ENCODE measurements around the gene GAPDH. TPM values are rescaled to one million over a fixed set of nuclear protein-coding genes. Genes with fewer than 3 reads are reported as not detected.

Gene GAPDH
- polyA plus RNA-seq, 6 donors from 2014 or later, result 607 to 1,152 (median 779) TPM

DNA sequence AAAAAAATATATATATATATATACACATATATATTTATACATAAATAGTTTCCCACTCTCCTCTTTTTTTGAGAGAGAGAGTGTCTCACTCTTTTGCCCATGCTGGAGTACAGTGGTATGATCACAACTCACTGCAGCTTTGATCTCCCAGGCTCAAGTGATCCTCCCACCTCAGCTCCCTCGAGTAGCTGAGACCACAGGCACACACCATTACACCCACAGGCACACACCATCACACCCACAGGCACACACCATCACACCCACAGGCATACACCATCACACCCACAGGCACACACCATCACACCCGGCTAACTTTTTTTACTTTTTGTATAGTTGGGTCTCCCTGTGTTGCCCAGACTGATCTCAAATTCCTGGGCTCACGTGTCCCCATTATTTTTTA, 14.1 kb upstream of the GAPDH start:
- no peak overlapping the region for H3K4me3 Mint-ChIP-seq
- no peak for ATAC-seq (ENCODE audit: low read depth in 2 of 2)
- H3K9me3 Mint-ChIP-seq, result no peaks in the 10 kb centered on the region
- no peak for DNase-seq
- no peaks in the 10 kb centered on the region for H3K4me1 Mint-ChIP-seq
- H3K27me3 Mint-ChIP-seq, result no peaks in the 10 kb centered on the region
- H3K36me3 Mint-ChIP-seq, result peaks cover 13 to 25% of the 10 kb centered on the region in 2 donors
- H3K27ac Mint-ChIP-seq, result peak overlapping the region in 1 of 6 donors; percentile 2

DNA sequence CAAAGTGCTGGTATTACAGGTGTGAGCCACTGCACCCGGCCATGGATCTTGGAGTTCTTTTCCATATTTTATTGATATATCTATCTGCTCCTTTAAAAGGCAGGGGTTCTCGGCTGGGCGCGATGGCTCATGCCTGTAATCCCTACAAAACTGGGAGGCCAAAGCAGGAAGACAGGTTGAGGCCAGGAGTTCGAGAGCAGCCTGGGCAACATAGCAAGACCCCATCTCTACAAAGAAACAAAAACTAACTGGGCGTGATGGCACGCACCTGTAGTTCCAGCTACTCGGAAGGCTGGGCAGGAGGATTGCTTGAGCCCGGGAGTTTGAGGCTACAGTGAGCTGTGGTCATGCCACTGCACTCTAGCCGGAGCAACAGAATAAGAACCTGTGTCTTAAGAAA, 12.1 kb upstream of the GAPDH start:
- Mint-ChIP-seq H3K9me3 (no peaks in the 10 kb centered on the region), H3K27me3 (no peaks in the 10 kb centered on the region), H3K4me1 (no peaks in the 10 kb centered on the region), H3K27ac (no peak overlapping the region), H3K4me3 (no peak overlapping the region), H3K36me3 (peaks cover 17 to 18% of the 10 kb centered on the region in 2 donors)
- DNase-seq, result no peak
- no peak for ATAC-seq (ENCODE audit: low read depth in 2 of 2)

DNA sequence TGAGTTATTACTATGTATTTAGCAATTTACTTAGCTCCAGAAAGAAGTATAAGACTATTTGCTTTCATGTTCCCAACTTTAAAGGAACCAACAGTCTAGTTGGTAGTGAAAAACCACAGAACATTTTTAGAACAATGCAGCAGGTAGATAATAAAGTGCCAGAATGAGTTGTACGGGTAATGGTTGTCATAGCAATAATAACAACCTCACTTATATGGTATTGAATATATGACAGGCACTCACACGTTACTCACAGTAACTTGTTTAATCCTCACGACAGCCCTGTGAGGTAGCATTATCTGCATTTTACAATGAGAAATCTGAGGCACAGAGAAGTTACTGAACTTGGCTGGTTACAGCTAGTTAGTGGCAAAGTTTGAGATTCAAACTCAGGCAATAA, 10.6 kb upstream of the GAPDH start:
- H3K9me3 Mint-ChIP-seq, result no peaks in the 10 kb centered on the region
- ATAC-seq (ENCODE audit: low read depth in 2 of 2), result no peak
- no peak for DNase-seq
- H3K36me3 Mint-ChIP-seq, result peaks cover 12 to 27% of the 10 kb centered on the region in 2 donors
- H3K4me3 Mint-ChIP-seq, result no peak overlapping the region
- peak overlapping the region in 1 of 6 donors; percentile 78 for H3K27ac Mint-ChIP-seq
- H3K27me3 Mint-ChIP-seq, result no peaks in the 10 kb centered on the region
- no peaks in the 10 kb centered on the region for H3K4me1 Mint-ChIP-seq

DNA sequence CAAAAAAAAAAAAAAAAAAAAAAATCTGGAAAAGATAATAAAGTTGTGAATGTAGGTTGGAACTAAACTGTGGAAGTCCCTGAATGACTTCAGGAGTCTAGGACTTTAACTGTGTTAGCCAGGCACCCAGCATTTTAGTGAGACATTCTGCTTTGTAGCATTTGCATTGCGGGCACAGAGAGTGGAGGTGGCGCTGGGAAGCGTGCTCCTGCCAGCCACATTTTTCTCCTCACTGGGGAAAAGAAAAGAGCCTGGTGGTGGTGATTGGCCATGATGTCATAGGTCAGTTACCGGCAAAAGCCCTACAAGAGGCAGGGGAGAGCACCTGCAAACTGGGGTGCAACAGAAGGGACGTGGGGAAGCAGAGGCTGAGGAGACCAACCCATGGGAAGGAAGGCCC, 9.7 kb upstream of the GAPDH start:
- H3K36me3 Mint-ChIP-seq, result peaks cover 16 to 32% of the 10 kb centered on the region in 2 donors
- H3K4me1 Mint-ChIP-seq, result no peaks in the 10 kb centered on the region
- H3K27ac Mint-ChIP-seq, result no peak overlapping the region
- ATAC-seq (ENCODE audit: low read depth in 2 of 2), result no peak
- no peaks in the 10 kb centered on the region for H3K27me3 Mint-ChIP-seq
- no peaks in the 10 kb centered on the region for H3K9me3 Mint-ChIP-seq
- no peak overlapping the region for H3K4me3 Mint-ChIP-seq
- no peak for DNase-seq

DNA sequence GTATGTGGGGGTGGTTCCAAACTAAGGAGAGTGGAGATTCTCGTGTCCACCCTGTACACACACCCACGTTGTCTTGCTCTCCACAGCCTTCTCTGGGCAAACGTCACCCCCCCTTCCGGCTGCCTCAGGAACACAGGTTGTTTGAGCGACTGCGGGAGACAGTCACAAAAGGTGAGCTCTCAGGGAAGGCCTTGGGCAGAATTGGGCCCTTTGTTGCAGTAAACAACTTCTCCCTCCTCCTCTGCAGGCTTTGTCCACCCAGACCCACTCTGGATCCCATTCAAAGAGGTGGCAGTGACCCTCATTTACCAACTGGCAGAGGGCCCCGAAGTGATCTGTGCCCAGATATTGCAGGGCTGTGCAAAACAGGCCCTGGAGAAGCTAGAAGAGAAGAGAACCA, 8.1 kb upstream of the GAPDH start:
- Mint-ChIP-seq H3K27ac (peak overlapping the region in 1 of 6 donors; percentile 37), H3K9me3 (no peaks in the 10 kb centered on the region), H3K27me3 (no peaks in the 10 kb centered on the region), H3K4me1 (peaks cover 0 to 4% (median 0%) of the 10 kb centered on the region in 3 donors), H3K4me3 (no peak overlapping the region), H3K36me3 (peaks cover 6 to 41% of the 10 kb centered on the region in 2 donors)
- DNase-seq, result no peak
- no peak for ATAC-seq (ENCODE audit: low read depth in 2 of 2)

DNA sequence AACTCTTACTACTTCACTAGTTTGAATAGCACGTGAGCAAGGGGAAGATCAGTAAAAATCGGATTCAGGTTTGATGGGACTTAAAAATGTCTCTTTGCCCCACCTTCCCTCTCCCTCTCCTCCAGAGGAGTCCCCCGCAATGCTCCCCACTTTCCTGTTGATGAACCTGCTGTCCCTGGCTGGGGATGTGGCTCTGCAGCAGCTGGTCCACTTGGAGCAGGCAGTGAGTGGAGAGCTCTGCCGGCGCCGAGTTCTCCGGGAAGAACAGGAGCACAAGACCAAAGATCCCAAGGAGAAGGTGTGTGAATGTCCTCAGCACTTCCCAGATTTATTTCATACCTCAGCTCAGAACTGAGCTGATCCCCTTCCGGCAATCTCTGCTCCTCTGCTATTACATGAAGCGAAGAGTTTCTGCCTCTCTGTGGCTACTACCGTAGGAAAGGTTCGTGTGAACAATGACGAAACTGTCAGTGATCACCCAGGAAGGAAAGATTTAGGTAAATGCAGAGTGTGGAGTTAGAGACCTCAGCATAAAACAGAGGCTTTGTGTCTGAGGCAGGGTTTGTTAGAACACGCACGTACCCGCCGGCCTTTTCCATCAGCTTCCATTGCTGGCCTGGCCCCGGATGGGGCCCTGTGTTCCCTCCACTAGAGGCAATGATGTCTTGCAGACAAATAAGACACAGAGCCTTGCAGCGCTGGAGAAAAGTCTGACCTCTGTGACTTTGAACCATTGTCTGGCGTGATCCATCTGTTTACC, 7.4 kb upstream of the GAPDH start:
- DNase-seq (no peak), ATAC-seq (ENCODE audit: low read depth in 2 of 2) (no peak)
- no peak overlapping the region for H3K4me3 Mint-ChIP-seq
- H3K9me3 Mint-ChIP-seq, result no peaks in the 10 kb centered on the region
- peaks cover 0 to 4% (median 2%) of the 10 kb centered on the region in 3 donors for H3K4me1 Mint-ChIP-seq
- no peaks in the 10 kb centered on the region for H3K27me3 Mint-ChIP-seq
- peak overlapping the region in 2 of 6 donors; percentile 62 to 63 for H3K27ac Mint-ChIP-seq
- peaks cover 6 to 41% of the 10 kb centered on the region in 2 donors for H3K36me3 Mint-ChIP-seq

DNA sequence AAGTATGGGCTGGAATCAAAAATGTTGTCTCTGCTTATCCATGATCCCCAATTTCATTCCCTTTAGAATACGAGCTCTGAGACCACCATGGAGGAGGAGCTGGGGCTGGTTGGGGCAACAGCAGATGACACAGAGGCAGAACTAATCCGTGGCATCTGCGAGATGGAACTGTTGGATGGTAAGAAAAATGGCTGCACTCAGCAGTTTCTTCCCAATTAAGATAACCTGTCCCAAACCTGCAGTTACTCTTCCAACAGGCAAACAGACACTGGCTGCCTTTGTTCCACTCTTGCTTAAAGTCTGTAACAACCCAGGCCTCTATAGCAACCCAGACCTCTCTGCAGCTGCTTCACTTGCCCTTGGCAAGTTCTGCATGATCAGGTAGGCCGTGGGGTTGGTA, 6.6 kb upstream of the GAPDH start:
- Mint-ChIP-seq H3K9me3 (no peaks in the 10 kb centered on the region), H3K4me3 (no peak overlapping the region), H3K27me3 (no peaks in the 10 kb centered on the region), H3K27ac (no peak overlapping the region), H3K36me3 (peaks cover 6 to 36% of the 10 kb centered on the region in 2 donors), H3K4me1 (peaks cover 7 to 9% (median 8%) of the 10 kb centered on the region in 3 donors)
- DNase-seq, result no peak
- ATAC-seq (ENCODE audit: low read depth in 2 of 2), result no peak

DNA sequence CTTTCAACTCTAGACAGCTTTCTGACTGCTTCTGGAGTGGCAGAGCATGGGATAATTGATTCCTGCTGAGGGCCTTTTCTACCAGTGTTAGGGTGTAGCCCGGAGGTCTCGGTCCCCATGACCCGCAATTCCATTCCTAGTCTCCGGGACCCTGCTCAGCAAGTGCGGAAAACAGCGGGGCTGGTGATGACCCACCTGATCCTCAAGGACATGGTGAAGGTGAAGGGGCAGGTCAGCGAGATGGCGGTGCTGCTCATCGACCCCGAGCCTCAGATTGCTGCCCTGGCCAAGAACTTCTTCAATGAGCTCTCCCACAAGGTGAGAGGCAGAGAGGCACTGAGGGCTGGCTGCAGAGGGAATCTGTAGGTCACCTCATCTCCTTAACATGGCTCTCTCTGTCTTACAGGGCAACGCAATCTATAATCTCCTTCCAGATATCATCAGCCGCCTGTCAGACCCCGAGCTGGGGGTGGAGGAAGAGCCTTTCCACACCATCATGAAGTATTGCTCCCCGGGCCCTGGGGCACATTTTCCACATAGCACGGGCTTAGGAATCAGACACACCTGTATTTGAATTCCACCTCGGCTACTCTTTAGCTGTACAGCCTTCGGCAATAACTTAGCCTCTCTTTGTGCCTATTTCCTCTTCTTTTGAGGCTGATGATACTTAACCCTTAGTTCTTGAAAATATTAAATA, 5.6 kb upstream of the GAPDH start:
- peaks cover 6 to 34% of the 10 kb centered on the region in 2 donors for H3K36me3 Mint-ChIP-seq
- H3K27ac Mint-ChIP-seq, result no peak overlapping the region
- peaks cover 16 to 17% (median 17%) of the 10 kb centered on the region in 3 donors for H3K4me1 Mint-ChIP-seq
- H3K27me3 Mint-ChIP-seq, result no peaks in the 10 kb centered on the region
- H3K4me3 Mint-ChIP-seq, result no peak overlapping the region
- no peak for ATAC-seq (ENCODE audit: low read depth in 2 of 2)
- no peaks in the 10 kb centered on the region for H3K9me3 Mint-ChIP-seq
- no peak for DNase-seq

DNA sequence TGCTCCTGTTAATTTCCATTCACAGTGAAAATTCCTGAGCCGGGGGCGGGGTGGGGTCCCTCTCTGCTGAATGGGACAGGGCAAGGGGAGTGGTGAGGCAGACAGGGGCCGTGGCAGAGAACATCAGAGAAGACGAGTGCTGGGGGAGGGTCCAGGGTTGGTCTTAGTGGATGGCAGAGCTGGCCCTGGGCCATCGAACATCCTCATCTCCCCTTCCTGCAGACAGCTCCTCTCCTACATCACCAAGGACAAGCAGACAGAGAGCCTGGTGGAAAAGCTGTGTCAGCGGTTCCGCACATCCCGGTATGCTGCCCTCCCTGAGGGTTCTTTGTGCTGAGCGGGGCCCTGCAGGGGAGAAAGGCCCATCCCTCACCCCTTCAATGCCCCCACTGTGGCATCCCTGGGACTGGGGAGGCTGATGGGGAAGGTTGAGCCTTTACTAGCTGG, 5.0 kb upstream of the GAPDH start:
- no peak overlapping the region for H3K4me3 Mint-ChIP-seq
- DNase-seq (no peak), ATAC-seq (ENCODE audit: low read depth in 2 of 2) (no peak)
- H3K36me3 Mint-ChIP-seq, result peaks cover 6 to 34% of the 10 kb centered on the region in 2 donors
- H3K27ac Mint-ChIP-seq, result no peak overlapping the region
- peaks cover 22 to 23% (median 22%) of the 10 kb centered on the region in 3 donors for H3K4me1 Mint-ChIP-seq
- no peaks in the 10 kb centered on the region for H3K9me3 Mint-ChIP-seq
- no peaks in the 10 kb centered on the region for H3K27me3 Mint-ChIP-seq

DNA sequence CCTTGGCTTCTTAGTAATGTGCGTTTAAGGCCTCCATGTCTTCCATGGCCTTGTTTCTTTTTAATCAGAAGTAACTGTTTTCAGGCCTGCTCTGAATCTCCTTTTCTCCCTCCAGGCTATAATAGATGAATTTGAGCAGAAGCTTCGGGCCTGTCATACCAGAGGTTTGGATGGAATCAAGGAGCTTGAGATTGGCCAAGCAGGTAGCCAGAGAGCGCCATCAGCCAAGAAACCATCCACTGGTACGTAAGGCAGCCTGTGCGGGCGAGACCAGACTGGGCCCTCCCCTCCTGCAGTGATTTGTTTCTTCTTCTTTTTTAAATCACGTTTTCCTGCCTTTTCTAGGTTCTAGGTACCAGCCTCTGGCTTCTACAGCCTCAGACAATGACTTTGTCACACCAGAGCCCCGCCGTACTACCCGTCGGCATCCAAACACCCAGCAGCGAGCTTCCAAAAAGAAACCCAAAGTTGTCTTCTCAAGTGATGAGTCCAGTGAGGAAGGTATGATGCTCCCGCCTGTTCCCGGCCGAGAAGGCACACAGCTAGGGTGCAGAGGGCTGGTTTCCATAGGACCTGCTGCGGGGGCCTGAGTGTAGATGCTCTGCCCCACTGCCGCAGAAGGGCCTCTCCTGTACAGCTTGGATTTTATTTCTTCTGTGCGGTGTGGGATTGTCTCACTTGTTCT, 3.6 kb upstream of the GAPDH start:
- DNase-seq (no peak), ATAC-seq (ENCODE audit: low read depth in 2 of 2) (no peak)
- peak overlapping the region in 2 of 6 donors; percentile 39 to 57 for H3K27ac Mint-ChIP-seq
- H3K4me3 Mint-ChIP-seq, result peak overlapping the region in 2 of 8 donors; percentile 22 to 42
- H3K27me3 Mint-ChIP-seq, result no peaks in the 10 kb centered on the region
- H3K4me1 Mint-ChIP-seq, result peaks cover 27 to 32% (median 28%) of the 10 kb centered on the region in 3 donors
- peaks cover 6 to 34% of the 10 kb centered on the region in 2 donors for H3K36me3 Mint-ChIP-seq
- H3K9me3 Mint-ChIP-seq, result no peaks in the 10 kb centered on the region

DNA sequence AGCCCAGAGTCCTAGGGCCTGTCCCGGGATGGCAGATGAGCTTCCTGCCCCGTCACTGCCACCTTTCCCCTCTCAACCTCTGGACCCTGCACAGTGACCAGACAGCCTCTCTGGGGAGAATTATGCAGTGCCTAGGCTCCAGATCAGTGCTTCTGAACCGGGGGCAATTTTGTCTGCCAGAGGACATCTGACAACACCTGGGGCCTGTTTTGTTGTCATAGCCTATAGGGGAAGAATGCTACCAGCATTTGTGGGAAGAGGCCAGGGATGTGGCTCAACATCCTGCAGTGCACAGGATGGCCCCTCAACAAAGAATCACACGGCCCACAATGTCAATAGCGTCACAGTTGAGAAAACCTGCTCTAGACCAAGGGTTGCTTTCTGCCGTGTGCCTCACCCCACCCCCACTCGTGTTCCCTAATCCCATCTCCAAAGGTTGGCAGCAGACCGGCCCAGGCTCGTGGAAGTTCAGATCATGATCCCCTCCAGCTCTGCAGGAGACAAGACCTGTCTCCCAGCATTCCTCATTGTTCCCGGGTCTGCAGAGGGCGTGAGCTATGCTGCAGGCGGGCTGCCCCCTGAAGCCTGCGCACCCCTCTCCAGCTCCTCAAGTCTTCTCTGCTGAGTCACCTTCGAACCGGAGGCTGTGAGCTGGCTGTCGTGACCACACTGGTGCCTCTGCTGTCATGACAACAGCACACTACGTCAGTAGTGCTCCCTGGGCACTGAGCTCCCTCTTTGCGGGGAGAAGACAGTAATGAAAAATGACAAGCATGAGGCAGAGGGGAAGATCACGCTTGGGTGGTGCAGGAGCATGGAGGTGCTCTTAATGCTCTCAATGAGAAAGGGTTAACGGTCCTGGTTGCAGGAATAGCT, 2.0 kb upstream of the GAPDH start:
- H3K4me1 Mint-ChIP-seq, result peaks cover 34 to 43% (median 41%) of the 10 kb centered on the region in 3 donors
- peaks cover 6 to 24% of the 10 kb centered on the region in 2 donors for H3K36me3 Mint-ChIP-seq
- no peaks in the 10 kb centered on the region for H3K27me3 Mint-ChIP-seq
- H3K9me3 Mint-ChIP-seq, result no peaks in the 10 kb centered on the region
- H3K4me3 Mint-ChIP-seq, result peak overlapping the region; percentile 55 to 98 (median 75)
- H3K27ac Mint-ChIP-seq, result peak overlapping the region in 5 of 6 donors; percentile 78 to 86 (median 85)
- DNase-seq (peak; percentile 35), ATAC-seq (ENCODE audit: low read depth in 2 of 2) (peak in 1 of 2 donors; percentile 25)

DNA sequence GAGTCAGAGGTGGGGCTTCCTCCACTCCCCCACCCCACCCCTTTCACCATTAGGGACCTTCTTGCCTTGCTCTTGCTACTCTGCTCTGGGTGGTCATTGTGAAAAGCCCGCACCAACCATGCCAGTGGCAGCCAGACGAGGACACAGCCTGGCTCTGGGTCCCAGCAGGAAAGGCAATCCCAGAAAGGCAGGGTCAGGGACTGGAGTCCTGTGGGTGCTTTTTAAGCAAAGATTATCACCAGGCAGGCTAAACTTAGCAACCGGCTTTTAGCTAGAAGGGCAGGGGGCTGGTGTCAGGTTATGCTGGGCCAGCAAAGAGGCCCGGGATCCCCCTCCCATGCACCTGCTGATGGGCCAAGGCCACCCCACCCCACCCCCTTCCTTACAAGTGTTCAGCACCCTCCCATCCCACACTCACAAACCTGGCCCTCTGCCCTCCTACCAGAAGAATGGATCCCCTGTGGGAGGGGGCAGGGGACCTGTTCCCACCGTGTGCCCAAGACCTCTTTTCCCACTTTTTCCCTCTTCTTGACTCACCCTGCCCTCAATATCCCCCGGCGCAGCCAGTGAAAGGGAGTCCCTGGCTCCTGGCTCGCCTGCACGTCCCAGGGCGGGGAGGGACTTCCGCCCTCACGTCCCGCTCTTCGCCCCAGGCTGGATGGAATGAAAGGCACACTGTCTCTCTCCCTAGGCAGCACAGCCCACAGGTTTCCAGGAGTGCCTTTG, 1.2 kb upstream of the GAPDH start:
- Mint-ChIP-seq H3K4me3 (peak overlapping the region; percentile 74 to 99 (median 96)), H3K27ac (peak overlapping the region in 4 of 6 donors; percentile 70 to 82 (median 76)), H3K27me3 (no peaks in the 10 kb centered on the region), H3K9me3 (no peaks in the 10 kb centered on the region), H3K36me3 (peaks cover 10 to 20% of the 10 kb centered on the region in 2 donors), H3K4me1 (peaks cover 38 to 49% (median 49%) of the 10 kb centered on the region in 3 donors)
- no peak for DNase-seq
- ATAC-seq (ENCODE audit: low read depth in 2 of 2), result no peak
